HG03045 (cell line): ENCODE measurements around the gene SOCS3.

ENCODE experiments used
- ATAC-seq: cut with Tn5 transposase; IDR thresholded peaks from one replicate; pipeline ENCODE4 v1.9.1; 2021; ENCODE audit warnings: mild to moderate bottlenecking, moderate library complexity; ENCODE audit not compliant: unreplicated experiment

SOCS3 gene

DNA sequence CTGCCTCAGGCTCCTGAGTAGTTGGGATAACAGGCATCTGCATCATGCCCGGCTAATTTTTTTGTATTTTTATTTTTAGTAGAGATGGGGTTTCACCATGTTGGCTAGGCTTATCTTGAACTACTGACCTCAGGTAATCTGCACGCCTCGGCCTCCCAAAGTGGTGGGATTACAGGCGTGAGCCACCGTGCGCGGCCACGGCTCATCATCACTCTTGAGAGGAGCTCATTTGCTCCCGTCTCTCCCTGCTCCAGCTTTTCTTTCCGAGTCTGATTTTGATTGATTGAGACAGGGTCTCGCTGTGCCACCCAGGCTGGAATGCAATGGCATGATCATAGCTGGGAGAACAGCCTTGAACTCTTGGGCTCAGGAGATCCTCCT lies 31.2 kb upstream of the SOCS3 start:
- no peak for ATAC-seq

DNA sequence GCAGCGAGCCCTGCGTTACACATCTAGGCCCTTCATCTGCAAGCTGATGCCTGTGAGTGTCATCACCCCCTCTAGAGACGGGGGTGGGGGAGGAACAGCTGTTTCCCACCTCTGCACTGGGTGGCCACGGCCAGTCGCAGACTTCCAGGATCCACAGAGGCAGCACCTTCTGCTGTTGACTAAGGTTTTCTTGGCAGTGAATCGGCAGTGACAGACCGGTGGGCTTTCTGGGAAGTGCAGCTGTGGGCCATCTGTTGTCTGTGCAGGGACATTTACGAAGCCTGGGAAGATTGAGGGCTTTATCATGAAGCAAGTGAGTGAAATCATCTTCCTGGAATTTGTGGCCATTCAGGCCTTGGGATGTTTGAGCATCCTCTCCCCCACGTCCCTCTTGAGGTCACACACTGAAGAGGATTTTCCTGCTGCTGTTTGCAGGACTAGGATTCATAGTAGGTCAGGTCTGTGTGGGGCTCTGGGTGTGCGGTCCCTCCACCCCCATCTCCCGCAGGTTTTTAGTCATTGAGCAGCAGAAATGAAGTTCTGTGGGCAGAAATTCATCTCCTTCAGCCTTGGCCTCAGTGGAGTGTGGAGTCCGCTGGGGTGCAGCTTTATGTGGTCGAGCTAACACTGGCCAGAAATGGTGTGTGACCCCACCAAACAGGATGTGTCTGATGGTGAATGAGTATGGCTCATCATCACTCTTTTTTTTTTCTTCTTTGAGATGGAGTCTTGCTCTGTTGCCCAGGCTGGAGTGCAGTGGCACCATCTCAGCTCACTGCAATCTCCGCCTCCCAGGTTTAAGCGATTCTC lies 30.6 kb upstream of the SOCS3 start:
- ATAC-seq, result no peak

DNA sequence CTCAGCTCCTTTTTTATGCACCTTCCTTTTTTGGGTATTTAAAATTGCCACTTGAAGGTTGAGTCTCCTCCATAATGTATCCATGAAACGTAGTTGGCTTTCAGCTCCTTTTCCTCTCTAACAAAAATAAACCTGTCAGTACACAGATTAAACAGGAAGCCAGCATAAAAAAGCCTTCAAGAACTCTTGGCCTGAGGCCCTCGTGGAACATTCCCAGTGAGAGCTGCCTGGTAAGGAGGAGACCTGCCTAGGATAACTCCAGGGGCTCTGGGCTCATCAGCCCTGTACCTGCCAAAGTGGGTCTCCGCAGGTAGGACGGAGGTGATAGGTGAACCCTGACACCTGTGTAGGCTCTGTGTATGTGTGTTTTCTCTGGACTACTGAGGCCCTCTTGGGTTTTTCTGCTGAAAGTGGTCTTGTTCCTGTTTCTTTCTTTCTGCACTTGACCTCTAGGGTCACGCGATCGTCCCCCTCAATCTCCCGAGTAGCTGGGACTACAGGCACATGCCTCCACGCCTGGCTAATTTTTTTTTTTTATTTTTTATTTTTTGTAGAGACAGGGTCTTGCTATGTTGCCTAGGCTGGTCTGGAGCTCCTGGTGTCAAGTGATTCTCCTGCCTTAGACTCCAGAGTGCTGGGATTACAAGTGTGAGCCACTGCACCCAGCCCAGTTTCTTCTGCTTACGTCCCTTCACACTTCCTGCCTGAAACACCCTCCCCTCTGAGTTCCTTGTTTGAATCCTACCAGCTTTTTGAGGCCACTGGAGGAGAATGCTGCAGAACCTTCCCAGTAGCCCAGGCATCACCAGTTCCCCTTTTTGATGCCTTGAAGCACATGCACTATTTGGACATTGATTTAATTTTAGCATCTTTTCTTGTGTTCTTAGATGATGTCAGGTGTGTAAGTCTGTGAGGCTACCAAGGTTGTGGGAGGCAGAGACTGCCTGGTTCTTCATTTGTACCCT lies 28.4 kb upstream of the SOCS3 start:
- no peak for ATAC-seq

DNA sequence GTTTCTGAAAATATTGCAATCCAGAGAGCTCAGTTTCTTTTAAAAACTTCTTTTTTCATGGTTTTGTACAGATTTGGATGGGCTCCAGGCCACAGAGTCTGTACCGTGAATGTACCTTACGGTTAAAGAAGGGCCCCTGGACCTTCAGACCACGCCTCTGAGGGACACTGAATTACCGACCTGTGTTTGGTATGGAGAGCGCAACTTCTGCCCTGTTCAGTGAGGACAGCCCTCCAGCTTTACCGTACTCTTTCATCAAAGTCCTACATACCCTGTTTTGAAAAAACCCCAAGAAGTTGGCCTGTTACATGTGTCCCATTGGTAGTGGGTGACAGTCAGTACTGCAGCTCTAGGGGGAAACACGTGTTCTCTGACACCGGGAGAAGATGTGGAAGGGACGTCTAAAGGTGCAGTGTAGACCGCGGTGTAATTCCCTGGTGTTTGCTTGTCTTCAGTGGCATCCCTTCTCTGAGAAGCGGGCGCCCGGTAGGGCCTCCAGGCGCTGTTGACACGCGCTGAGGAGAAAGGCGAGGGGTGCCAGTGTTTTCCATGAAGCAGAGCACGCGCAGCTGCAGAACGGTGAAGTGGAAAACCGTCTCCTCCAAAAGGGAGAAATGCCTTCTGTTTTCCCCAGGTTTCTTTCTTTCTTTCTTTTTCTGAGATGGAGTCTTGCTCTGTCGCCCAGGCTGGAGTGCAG lies 24.8 kb upstream of the SOCS3 start:
- no peak for ATAC-seq

DNA sequence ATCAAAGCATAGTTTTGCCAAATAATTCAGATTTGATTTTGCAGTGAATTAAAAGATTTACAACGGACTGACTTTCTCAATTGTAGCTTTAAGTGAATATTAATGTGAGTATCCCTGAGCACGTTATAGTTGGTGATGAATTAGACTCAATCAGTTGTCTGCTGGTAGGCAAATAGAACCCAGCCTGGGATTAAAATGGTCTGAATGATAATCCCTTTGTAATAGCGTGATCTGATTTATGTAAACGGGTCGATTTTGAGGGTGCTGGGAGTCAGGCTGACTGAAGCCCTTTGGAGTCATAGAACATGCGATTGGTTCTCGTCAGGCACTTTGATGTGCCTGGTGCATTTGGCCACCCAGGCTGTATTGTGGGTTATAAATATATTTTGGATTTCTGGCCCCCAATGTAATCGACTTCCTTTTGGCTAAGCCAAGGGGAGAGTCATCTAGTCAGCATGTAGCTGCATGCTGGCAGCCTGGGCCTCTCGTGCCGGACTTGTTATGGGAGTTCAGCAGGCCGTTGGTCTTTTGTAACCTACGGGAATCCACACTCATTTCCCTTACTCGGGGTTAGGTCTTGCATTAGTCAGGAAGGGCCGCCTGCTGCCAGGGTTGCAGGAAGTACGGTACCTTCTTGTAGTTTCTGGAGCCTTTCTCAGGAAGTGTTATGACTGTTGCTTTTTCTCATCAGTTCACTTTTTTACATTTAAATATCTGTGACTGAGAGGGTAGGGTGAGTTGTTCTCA lies 24.0 kb upstream of the SOCS3 start:
- no peak for ATAC-seq

DNA sequence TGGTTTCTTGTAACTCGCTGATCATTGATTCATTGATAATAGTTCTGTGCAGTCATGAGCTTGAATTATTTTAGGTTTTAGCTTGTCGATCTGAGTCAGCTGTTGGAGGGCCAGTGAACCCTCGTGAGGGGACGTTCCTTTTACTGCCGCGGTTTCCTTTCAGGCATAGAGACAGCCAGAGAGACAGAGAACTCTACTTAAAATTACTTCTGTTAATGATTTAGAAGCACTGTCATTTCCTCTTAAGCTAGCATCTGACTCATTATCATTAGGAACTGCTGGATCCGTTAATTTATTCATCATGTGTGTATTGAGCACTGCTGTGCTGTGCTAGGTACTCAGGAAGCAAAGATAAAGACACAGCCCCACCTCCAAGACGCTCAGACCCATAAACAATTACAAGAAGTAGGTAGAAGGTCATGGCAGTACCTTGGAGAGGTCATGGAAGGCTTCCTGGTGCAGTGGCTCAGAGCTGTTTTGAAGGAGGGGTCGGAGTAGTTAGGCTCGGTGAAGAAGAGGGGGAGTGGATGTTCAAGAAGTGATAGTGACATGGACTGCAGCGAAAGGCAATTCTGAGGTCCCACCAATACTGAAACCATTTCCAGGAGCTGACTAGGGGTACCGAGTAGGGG lies 21.8 kb upstream of the SOCS3 start:
- ATAC-seq, result no peak

DNA sequence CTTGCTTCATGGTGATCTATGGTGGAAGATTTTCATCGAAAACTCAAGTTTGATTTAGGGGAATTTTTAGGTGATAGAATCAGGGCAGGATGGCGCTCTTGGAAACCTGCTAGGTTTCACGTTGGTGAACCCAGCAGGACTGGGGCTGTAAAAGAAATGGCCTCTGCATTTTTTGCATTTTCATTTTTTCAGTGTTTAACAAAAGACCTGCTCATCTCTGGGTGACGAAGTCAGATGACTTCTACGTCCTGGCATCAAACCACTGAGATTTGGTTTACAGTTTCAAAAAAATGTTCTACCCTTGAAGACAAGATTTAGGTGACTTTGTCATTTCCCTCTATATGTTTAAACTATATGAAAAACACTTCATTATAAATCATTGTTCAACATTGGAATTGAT lies 20.5 kb upstream of the SOCS3 start:
- ATAC-seq, result no peak

DNA sequence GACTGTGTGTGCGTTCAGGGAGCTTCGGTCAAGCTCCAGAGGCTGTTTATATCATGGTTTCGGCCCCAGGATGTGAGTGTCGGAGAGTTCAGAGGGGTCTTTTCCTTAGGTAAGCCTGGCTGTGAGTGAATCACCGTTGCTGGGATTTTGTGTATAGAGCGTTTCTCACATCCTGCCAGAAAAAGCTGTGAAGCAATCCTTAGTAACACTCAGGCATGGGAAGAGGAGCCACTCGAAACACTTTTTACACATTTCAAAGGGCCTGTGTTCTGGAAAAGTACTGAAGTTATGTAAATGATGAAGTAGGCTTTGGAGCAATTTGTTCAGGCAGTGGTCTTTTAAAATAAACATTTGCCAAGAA lies 19.2 kb upstream of the SOCS3 start:
- ATAC-seq, result no peak

DNA sequence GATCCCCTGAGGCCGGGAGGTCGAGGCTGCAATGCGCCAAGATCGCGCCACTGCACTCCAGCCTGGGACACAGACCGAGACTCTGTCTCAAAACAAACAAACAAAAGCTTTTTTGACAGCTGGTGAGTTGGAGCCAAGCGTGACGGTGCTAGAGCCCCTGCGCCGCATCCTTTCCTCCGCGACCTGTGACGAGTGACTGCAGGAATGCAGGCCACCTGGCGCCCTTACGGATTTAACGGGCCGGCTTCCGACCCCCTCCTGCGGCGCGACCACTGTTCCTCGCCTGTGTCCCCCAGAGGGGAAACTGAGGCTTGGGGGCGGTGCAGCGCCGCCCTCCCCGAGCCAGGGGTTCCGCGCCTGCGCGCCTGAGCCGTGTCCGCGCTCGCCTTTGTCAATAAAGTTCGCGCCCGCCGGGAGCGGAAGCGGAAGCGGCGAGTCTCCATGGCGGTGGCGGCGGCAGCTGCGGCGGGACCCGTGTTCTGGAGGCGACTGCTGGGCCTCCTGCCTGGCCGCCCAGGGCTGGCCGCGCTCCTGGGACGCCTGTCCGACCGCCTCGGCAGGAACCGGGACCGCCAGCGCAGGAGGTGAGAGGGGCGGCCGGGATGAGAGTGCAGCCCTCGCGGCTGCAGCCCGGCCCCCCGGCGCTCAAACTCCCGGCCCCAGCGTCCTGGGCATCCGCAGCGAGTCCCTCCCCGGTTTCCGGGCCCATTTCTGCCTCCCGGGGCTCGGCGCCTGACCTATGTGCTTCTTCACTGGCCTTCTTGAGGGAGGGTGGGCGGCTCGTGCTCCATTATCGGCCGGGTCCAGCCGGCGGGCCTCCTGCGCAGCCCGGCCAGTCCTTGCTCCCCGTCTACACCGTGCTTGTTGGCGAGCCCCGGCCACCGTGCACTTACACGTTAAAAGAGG lies 18.6 kb upstream of the SOCS3 start, which contains the start of gene PGS1:
TSS of gene PGS1 (plus strand) at position 425 of the 906 bp plus-strand sequence. CDS start at position 442, 17 bp downstream.
- ATAC-seq, result peak; percentile 57

DNA sequence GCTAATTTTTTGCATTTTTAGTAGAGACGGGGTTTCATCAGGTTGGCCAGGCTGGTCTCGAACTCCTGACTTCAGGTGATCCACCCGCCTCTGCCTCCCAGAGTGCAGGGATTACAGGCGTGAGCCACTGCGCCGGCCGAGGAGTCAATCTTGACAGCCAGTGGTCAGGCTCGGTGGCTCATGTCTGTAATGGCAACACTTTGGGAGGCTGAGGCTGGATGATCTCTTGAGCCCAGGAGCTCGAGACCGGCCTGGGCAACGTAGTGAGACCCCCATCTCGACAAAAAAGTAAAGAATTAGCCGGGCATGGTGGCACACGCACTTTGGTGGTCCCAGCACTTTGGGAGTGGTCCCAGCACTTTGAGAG lies 18.0 kb upstream of the SOCS3 start:
- ATAC-seq, result no peak

DNA sequence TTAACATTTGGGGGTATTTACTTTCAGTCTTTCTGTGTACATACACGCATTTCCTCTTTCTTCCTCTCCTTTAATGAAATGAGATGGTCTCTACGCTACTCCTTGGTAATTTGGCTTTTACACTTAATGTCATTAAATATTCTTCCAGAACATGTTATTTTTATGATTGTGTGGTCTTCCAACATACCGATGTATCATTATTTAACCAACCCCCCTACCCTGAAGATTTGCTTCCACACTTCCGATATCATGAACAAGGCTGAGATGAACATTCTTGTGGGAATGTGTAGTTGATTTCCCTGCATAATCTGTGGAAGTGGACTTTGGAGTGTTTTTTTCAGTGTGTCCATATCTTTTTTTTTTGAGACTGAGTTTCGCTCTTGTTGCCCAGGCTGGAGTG lies 16.3 kb upstream of the SOCS3 start:
- no peak for ATAC-seq

DNA sequence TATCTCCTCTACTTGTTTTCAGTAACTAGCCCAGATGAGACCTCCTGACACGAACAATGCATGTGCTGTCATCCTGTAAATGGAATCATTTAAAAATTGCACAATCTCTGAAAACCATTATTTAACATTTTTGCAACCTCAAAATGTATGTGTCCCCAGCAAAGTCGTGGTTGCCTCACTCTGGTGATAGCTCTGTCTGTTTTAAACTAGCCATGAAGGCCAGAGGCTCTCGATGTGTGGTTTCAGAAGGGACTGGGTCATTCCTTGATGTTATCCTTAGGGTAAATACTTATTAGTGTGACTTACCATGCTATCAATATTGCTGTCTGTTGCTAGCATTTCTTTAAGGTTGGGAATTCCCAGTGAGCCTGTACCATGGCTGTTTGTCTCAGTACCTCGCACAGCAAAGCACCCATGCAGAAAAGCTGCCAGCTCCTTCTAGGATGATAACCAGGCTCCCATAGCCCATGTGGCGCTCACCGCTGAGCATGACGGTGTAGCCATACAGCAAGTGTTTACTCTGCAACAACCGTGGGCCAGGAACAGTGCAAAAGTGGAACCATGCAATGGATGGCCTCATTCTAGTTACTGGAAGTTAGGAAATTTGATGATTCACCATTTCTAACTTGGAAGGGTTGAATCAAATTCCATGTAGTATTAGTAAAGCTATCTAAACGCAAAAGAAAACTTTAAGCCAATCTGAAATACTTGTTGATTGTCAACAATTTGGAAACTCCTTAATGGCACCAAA lies 15.7 kb upstream of the SOCS3 start:
- ATAC-seq, result no peak

DNA sequence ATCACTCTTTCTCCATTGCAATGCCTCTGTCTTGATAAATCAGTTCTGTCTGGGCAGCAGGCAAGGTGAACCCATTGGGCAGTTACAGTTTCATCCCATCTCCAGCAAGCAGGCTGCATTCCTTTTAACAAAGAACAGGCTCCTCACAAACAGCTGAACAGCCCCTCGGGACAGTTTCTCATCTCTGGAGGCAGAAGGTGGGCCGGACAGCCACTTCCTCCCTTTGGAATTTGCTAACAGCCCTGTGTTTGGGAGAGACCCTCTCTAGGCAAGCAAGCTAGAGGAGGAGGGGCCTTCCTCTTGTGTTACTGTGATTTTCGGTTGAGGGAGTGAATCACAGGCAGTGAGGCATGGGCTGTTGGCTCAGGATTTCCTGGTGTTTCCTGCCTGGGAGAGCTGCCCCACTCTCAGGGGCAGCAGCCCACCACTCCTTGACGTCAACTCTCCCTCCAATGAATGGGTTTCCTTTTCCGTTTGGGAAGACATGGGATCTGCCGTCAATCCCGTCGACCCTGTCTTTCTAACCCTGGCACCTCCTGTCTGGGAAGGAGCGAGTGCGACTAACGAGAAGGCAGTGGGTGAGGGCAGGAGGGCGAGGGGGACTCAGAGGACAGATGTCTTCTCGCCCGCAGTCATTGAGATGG lies 14.9 kb upstream of the SOCS3 start:
- ATAC-seq, result no peak

DNA sequence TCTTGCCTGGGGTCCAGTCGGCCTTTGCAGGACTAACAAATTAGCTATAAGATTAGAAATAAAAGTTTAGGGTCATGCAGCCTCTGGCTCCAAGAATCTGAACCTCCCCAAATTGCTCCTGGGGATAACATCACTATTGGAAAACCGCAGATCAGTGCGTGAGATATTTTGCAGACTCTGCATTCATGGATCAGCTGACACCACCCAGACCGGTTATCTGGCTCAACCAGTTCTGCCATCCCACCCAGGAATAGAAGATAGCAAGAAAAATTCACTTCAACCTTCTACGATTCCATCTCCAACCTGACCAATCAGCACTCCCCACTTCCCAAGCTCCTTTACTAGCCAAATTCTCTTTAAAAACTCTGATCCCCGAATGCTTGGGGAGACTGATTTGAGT lies 14.3 kb upstream of the SOCS3 start:
- ATAC-seq, result no peak

DNA sequence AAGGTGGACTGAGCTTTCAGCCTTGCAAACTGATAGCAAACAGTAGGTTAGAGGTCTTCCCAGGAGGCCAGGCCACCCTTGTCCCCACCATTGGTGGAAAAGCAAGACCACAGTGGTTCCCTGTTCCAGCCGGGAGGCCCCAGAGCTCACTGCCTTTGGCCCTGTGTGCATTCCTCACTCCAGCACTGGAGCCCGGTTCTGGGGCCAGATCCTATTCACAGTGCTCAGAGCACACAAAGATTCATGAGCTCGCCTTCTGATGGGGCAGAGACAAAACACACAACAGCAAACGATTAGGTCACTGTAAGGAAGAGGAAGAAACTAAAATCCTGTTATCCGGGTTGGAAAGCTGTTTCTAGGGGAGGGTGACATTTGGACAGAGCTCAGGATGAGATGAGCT lies 13.0 kb upstream of the SOCS3 start:
- no peak for ATAC-seq

DNA sequence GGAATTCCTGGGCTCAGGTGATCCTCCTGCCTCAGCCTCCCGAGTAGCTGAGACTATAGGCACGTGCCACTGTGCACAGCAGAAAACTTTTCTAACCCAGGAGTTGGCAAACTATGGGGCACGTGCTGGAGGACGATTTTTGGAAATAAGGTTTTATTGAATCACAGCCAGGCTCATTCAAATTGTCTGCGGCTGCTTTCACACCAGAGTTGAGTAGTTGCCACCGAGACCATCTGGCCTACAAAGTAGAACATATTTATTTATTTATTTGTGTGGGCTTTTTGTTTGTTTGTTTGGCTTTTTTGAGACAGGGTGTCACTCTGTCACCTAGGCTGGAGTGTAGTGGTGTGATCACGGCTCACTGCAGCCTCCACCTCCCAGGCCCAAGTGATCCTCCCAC lies 11.2 kb upstream of the SOCS3 start:
- ATAC-seq, result no peak

DNA sequence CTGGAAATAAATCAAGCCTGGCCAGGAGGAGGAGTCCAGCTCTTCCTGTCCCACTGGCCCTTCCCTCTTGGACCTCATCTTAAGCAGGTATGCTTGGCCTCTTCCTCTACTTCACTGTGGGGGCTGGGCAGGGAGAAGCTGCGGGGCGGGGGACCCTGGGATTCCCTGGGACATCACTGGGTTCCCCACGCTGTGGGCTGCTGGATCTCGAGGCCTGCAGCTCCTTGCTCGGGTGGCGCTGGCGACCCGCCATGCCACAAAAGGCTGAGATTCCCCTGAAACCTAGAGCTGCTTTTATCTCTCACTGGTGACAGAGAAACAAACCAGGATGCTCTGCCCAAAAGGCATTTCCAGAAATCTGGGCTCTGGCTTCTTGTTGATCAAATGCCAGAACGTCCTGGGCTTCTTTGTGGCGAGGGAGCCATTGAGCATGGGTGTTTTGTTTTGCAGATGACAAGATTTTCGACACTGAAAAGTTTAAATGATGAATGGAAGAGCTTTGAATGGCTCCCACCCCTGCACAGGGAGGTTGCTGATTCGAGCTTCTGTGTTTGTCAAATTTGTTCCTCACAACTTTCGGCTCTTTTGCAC lies 10.0 kb upstream of the SOCS3 start:
- ATAC-seq, result no peak
